Endothelial cell of umbilical vein (primary cell): ENCODE data around the gene STAT5A. TPM values are rescaled to one million over a fixed set of nuclear protein-coding genes. Genes with fewer than 3 reads are reported as not detected.

Source experiments
- BruUV-seq: library from RNA; stranded (reverse); fragments of 400-500 nt; replicated peaks from 2 replicates; lab custom pipeline; 2021; lab: Mats Ljungman, UMichigan
- CTCF ChIA-PET: fragments of 300-600, 350-600 bp; sonication (Branson Sonifier 250); formaldehyde crosslinking; loops from one replicate; lab custom pipeline; 2021; ENCODE audit warnings: antibody characterized with exemption, inconsistent platforms; lab: Charles Lee
- POLR2A ChIA-PET: fragments of 300-600, 350-600 bp; sonication (Branson Sonifier 250); formaldehyde crosslinking; loops from one replicate; lab custom pipeline; 2021; ENCODE audit warnings: antibody characterized with exemption, inconsistent platforms; lab: Charles Lee
- DNase-seq: peaks from one replicate; pipeline ENCODE4 v3.0.0-alpha.2; 2011; ENCODE audit warnings: low read depth, low spot score
- FAIRE-seq: peaks from 2 replicates; lab custom pipeline; 2011; peaks lifted over from hg19 to GRCh38; lab: Jason Lieb, UNC
- H2AFZ ChIP-seq: 2 replicates; pipeline ENCODE4 v1.6.0; 2012; ENCODE audit warnings: low read depth, low read length, control low read depth, inconsistent platforms
- H3K27ac ChIP-seq: 2 replicates; pipeline ENCODE4 v1.5.1; 2011; ENCODE audit warnings: low read depth, mild to moderate bottlenecking, control low read depth, low read length, moderate library complexity; ENCODE audit not compliant: insufficient read depth
- H3K27me3 ChIP-seq, 2 experiments: 2 replicates each; pipeline versions ENCODE4 v1.6.0 to v1.6.1; 2011; ENCODE audit warnings: low read length in 2 of 2, mixed read lengths in 1 of 2; ENCODE audit not compliant: control insufficient read depth in 2 of 2, insufficient read depth in 2 of 2
- H3K36me3 ChIP-seq, 2 experiments: 2 replicates in 1 of 2; 3 replicates in 1 of 2; pipeline ENCODE4 v1.5.1; 2011; ENCODE audit warnings: low read length in 2 of 2, mild to moderate bottlenecking in 1 of 2, moderate library complexity in 1 of 2; ENCODE audit not compliant: control insufficient read depth in 2 of 2, insufficient read depth in 2 of 2; ENCODE audit errors: extremely low read depth in 1 of 2
- H3K4me1 ChIP-seq: 3 replicates; pipeline ENCODE4 v1.5.1; 2011; ENCODE audit warnings: mild to moderate bottlenecking, low read length; ENCODE audit not compliant: control insufficient read depth, insufficient read depth; ENCODE audit errors: extremely low read depth
- H3K4me2 ChIP-seq: 2 replicates; pipeline ENCODE4 v1.6.1; 2011; ENCODE audit warnings: low read length, control low read depth, mixed read lengths; ENCODE audit not compliant: insufficient read depth
- H3K4me3 ChIP-seq, 3 experiments: fragments of 200-600 bp in 1 of 3; sonication (generic), shearing (Covaris generic) in 1 of 3; replicated peaks in 1 of 3; 2 replicates each; pipeline ENCODE4 v1.5.1; 2011 to 2016; ENCODE audit warnings: control low read depth in 3 of 3, low read length in 3 of 3, mild to moderate bottlenecking in 2 of 3, inconsistent platforms in 1 of 3, low read depth in 1 of 3, moderate library complexity in 1 of 3; ENCODE audit not compliant: insufficient read depth in 1 of 3
- H3K79me2 ChIP-seq: 2 replicates; pipeline ENCODE4 v1.6.0; 2012; ENCODE audit warnings: low read length, inconsistent platforms; ENCODE audit not compliant: control insufficient read depth, insufficient read depth
- H3K9ac ChIP-seq: replicated peaks from 2 replicates; pipeline ENCODE3; 2011; ENCODE audit warnings: low read length, control low read depth; ENCODE audit not compliant: insufficient read depth; ENCODE audit errors: extremely low read depth
- H3K9me1 ChIP-seq: replicated peaks from 3 replicates; pipeline ENCODE4 v1.6.0; 2011; ENCODE audit warnings: mild to moderate bottlenecking, low read length; ENCODE audit not compliant: control insufficient read depth, insufficient read depth; ENCODE audit errors: extremely low read depth
- H3K9me3 ChIP-seq: replicated peaks from 2 replicates; pipeline ENCODE4 v1.5.1; 2012; ENCODE audit warnings: low read length, inconsistent platforms; ENCODE audit not compliant: control insufficient read depth, insufficient read depth
- H4K20me1 ChIP-seq: replicated peaks from 2 replicates; pipeline ENCODE3; 2011; ENCODE audit warnings: mild to moderate bottlenecking, low read length; ENCODE audit not compliant: control insufficient read depth, insufficient read depth; ENCODE audit errors: extremely low read depth
- EZH2 ChIP-seq: IDR thresholded peaks from 2 replicates; pipeline ENCODE4 v1.6.1; 2012; ENCODE audit warnings: borderline replicate concordance, low read depth, mild to moderate bottlenecking, moderate library complexity, low read length, inconsistent platforms; ENCODE audit not compliant: severe bottlenecking
- FOS ChIP-seq: IDR thresholded peaks from 2 replicates; pipeline ENCODE4 v1.6.1; 2011; ENCODE audit warnings: mild to moderate bottlenecking, low read length, moderate library complexity, borderline replicate concordance; ENCODE audit not compliant: insufficient read depth
- JUN ChIP-seq: IDR thresholded peaks from 2 replicates; pipeline ENCODE4 v1.6.1; 2011; ENCODE audit warnings: borderline replicate concordance, low read depth; ENCODE audit not compliant: insufficient read length, insufficient read depth
- MAX ChIP-seq: IDR thresholded peaks from 2 replicates; pipeline ENCODE4 v1.6.1; 2011; ENCODE audit not compliant: insufficient read depth, insufficient read length
- MYC ChIP-seq: IDR thresholded peaks from one replicate; pipeline ENCODE4 v1.6.1; 2011; ENCODE audit warnings: mild to moderate bottlenecking, low read depth, low read length
- POLR2A ChIP-seq: IDR thresholded peaks from 2 replicates; pipeline ENCODE4 v1.6.1; 2012; ENCODE audit warnings: low read depth, mild to moderate bottlenecking, control low read depth, low read length
- POLR2AphosphoS5 ChIP-seq: IDR thresholded peaks from 2 replicates; pipeline ENCODE4 v1.6.1; 2012; ENCODE audit warnings: low read depth, mild to moderate bottlenecking, control low read depth, low read length, moderate library complexity; ENCODE audit not compliant: insufficient read depth
- dilution Hi-C: fragments of 300-500 bp; cut with MboI; formaldehyde crosslinking; loops from one replicate; pipeline ENCODE4 v1.15.0; 2019; ENCODE audit warnings: low sequenced_read_pairs; ENCODE audit not compliant: extremely low pct_ligation_motif_present
- intact Hi-C: fragments of 100-400 bp; cut with micrococcal nuclease; formaldehyde crosslinking; loops from one replicate; pipeline ENCODE4 v1.10.0; 2022
- polyA plus RNA-seq, 4 experiments: library from polyadenylated mRNA; depleted of rRNA in 3 of 4; stranded (reverse) in 3 of 4; unstranded in 1 of 4; fragments of >200 nt; gene quantifications; 2 replicates each; pipeline versions ENCODE4 v1.2.1 to v1.2.3, GENCODE V29; 2011 to 2012; ENCODE audit warnings: missing spikeins in 1 of 4
- total RNA-seq: library from RNA; stranded (reverse); gene quantifications from 2 replicates; pipeline ENCODE4 v1.2.3, GENCODE V29; 2021

Gene STAT5A
- total and polyA plus RNA-seq, 2 donors (not counting 3 experiments of a cell fraction or from before 2014, with no cell fraction given) = 18.0 to 23.4 TPM

DNA sequence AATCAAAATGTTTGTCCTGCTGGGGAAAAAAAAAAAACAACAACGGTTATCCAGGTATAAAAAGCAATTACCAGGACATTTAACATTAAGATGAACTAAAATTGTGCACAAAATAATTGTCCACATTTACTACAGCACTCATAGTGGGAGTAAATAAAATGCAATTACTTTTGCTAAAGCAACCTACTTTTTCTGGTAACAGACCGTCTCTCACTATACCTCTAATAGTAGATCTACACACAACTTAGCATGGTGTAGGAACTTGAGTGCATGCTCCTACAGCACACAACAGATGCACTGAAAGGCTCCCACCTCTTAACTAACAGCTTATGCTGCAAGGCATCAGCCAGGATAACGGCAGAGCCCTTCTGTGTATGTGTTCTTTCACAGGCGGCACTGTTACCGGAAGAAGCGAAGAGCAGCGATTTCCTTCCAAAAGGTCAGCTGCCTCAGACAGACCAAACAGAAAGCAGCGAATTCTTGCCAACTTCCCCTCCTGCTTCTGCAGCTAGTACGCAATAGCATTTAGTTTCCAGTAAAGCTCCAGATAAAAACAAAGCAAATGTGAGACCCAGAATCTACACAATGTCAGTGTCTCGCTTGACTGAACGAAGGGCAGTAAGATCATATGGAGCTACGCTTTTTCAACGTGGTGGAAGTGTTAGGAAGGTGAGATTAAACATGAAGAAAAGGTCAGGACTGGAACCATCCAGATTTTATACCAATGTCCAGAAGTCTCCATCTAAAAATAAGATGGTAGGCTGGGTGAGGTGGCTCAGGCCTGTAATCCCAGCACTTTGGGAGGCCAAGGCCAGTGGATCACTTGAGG is 39.7 kb upstream of the STAT5A start:
- POLR2A ChIA-PET = interaction anchor here (0.7 kb wide), 1 partner anchor 27 kb away, joined by 3 read pairs; no protein-coding TSS in a partner anchor
- Histone ChIP-seq H3K27me3 (no peaks in the 10 kb centered on the region), H3K4me2 (peak overlapping the region; percentile 63), H4K20me1 (no peaks in the 10 kb centered on the region), H2AFZ (peak overlapping the region; percentile 30), H3K4me3 (peak overlapping the region in 1 of 3 experiments; percentile 19), H3K36me3 (no peaks in the 10 kb centered on the region), H3K27ac (peak overlapping the region; percentile 63), H3K4me1 (peaks cover 40% of the 10 kb centered on the region), H3K79me2 (peaks cover 38% of the 10 kb centered on the region), H3K9ac (no peak overlapping the region), H3K9me1 (no peaks in the 10 kb centered on the region), H3K9me3 (no peaks in the 10 kb centered on the region)
- CTCF ChIA-PET = interaction anchor here (0.8 to 7.7 kb wide), 7 partner anchors 11 to 330 kb away, joined by 3 to 107 read pairs (median 3); partner anchors contain the start of gene GHDC
- peak; percentile 95 for DNase-seq
- TF ChIP-seq MYC (no peak), POLR2A (peak; percentile 11)
- intact Hi-C loops (no loop called here), dilution Hi-C loops (no loop called here)
- peak; percentile 92 for FAIRE-seq
- no TSS peak for BruUV-seq

- Histone ChIP-seq H3K9ac (no peak overlapping the region), H4K20me1 (no peaks in the 10 kb centered on the region), H3K4me3 (no peak overlapping the region), H3K36me3 (no peaks in the 10 kb centered on the region), H3K9me1 (no peaks in the 10 kb centered on the region), H3K4me1 (peaks cover 43% of the 10 kb centered on the region), H3K4me2 (no peak overlapping the region), H3K27ac (no peak overlapping the region), H2AFZ (no peak overlapping the region), H3K27me3 (no peaks in the 10 kb centered on the region), H3K79me2 (peaks cover 41% of the 10 kb centered on the region), H3K9me3 (no peaks in the 10 kb centered on the region)
- DNase-seq (no peak), FAIRE-seq (no peak)
- intact Hi-C loops (no loop called here), dilution Hi-C loops (no loop called here)
- ChIA-PET CTCF (interaction anchor here (1.6 to 7.7 kb wide), 3 partner anchors 21 to 157 kb away, joined by 3 to 107 read pairs (median 7); no protein-coding TSS in a partner anchor), POLR2A (no interaction called here)
- no TSS peak for BruUV-seq
- no peak for TF ChIP-seq MYC
- TF ChIP-seq EZH2 = no peak
- TF ChIP-seq FOS = no peak
- no peak for TF ChIP-seq JUN
- no peak for TF ChIP-seq POLR2AphosphoS5
- no peak for TF ChIP-seq MAX
Observed at GRCh38 chr17:42249681-42250446, 38.4 kb upstream of the STAT5A start.
